HG03039 (cell line): ENCODE data around the gene HAL.
A peak's percentile ranks its signal among the peaks of the same experiment; 100 is the strongest.

Experiments used
- ATAC-seq: cut with Tn5 transposase; IDR thresholded peaks from one replicate; pipeline ENCODE4 v1.9.1; 2021; ENCODE audit warnings: mild to moderate bottlenecking, moderate library complexity; ENCODE audit not compliant: unreplicated experiment

HAL gene, protein sequence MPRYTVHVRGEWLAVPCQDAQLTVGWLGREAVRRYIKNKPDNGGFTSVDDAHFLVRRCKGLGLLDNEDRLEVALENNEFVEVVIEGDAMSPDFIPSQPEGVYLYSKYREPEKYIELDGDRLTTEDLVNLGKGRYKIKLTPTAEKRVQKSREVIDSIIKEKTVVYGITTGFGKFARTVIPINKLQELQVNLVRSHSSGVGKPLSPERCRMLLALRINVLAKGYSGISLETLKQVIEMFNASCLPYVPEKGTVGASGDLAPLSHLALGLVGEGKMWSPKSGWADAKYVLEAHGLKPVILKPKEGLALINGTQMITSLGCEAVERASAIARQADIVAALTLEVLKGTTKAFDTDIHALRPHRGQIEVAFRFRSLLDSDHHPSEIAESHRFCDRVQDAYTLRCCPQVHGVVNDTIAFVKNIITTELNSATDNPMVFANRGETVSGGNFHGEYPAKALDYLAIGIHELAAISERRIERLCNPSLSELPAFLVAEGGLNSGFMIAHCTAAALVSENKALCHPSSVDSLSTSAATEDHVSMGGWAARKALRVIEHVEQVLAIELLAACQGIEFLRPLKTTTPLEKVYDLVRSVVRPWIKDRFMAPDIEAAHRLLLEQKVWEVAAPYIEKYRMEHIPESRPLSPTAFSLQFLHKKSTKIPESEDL

DNA sequence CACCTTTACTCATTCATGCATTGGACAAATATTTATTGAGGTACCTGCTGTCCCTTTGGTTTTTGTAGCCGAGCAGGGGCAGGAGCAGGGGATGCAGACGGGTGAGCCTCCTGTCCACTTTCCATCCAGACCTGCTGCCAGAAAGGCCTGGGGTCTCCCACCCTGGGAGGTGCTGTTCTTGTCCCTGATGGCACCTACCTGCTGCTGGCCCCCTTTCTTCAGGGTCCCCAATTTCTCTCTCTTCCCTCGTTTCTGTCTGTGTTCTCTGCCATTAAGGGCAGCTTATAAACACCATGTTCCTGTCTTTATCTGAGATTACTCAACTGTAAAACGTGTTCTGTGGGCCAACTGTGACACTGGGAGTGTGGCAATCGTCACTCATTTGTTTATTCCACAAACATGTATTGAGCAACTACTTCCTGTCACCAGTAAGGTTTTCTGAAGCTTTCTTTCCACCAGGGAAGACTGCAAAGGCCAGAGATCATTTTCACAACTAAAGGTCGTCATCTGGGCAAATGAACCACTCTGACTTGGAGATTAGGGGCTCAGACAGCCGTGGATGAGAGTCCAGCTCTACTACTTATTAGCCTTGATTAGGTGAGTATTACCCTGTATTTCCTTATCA is at the start of gene HAL:
Gene HAL, minus strand, starts transcription at position 311 of the 625 bp plus-strand sequence. CDS start 434 bp downstream, outside the sequence.
- no peak for ATAC-seq

DNA sequence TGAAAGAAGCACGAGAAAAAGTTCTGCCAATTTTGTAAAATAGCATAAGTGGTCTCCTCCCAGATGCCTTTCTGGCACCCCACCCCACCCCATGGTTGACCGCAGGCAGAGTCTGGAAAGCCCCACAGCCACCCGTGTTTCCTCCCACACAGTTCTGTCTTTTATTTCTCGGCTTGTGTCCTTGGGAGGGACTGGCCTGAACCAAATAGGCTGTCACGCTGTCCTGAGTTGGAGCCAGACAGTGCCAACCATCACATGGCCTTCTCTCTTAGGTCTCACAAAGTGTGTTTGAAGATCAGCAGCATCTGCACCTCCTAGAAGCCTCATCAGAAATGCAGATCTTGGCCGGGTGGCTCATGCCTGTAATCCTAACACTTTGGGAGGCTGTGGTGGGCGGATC is 49.4 kb upstream of the HAL start:
- no peak for ATAC-seq

DNA sequence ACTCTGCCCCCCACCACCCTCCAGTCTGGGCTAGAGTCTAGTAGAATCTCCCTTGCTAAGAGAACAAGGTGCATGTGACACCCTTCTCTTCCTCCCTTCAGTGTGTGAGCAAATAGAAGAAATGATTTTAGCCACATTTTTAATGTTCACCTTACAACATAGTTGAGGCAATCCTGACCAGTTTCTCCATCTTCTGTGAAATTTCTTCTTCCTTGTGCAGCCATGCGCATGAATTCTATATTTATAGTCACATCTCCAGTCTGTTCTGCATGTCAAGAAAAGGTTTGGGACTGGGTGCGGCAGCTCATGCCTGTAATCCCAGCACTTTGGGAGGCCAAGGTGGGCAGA is 48.8 kb upstream of the HAL start:
- no peak for ATAC-seq

DNA sequence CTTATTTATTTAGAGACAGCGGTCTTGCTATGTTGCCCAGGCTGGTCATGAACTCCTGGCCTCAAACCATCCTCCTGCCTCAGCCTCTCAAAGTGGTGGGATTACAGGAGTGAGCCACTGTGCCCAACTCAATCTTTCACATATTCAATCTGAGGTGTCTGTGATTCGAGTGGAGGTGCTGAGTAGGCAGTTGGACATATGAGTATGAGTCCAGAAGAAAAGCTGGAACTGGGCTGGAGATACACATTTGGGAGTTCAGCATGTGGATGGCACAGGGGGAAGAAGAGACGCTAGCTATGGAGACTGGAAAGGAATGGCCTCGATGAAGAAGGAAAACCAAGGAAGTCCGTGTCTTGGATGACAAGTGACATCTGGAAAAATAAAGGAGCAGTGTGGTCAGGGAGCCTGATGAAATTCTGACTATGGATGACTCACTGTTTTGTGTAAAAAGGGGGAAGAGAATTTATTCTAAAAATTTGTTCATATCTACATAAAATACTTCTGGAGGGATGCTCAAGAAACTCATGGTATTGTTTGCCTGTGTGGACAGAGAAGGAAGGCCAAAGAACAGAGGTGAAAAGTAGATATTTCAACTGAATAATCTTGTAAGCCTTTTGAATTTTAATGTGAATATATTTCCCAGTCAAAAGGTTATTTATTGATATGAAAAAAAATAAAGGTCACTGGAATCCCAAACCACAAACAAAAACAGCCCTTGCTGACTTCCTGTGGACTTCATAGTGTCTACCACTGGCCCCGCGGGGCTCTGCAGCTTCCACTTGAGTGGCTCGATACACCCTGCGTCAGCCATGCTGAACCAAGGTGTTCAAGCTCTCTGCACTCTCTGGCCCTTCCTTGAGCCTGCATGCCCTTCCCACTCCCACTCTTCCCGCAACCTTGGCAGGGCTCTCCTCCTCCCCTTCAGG is 48.1 kb upstream of the HAL start:
- ATAC-seq = no peak

DNA sequence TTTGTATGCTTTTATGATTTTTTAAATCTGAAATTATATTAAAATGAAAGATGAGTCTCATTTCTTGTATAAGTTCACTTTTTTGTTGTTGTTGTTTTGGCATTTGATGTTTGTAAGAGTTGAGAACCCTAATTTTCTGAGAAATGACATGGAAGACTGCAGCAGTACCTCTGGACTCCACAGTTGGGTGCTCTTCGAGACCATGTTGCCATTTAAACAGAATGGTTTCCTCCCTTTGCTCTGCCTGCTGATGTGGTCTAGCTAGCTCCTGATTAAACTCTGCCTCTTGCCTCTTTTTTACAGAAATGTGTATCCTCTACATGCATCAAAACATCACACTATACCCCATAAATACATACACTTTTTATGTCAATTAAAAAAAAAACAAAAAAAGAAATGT is 45.0 kb upstream of the HAL start:
- no peak for ATAC-seq

DNA sequence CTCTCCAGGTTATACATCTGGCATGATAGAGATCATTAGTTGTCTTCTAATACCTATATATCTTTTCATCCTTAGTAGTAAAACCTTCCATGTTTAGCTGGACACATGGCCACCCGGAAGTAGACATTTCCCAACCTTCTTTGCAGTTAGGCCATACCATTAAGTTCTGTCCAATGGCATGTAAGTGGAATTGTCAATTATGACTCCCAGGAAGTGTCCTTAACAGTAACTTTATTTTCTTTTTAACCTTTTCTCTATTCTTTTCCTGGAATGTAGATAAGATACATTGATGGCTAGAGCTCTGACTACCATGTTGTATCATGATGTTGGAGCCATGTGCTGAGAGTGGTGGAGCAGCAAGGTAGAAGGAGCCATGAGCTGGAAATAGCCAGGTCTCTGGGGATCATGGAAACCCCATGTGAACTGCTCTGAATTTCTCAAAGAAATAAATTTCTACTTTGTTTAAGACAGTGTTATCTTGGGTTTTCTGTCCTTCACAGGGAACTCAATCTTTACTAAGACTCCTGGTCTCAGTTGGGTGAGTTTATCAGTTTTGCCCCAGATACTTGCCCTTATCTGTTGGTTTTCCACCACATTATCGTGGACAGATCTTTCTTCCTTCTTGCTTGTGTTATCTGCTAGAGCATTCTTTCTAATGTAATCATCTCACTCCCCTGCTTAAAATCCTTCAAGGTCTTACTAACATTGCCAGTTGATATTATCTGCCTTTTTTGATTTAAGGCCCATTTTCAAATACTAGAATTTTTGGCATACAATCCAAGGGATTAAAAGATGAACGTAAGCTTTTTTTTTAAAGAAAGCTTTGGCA is 44.4 kb upstream of the HAL start:
- ATAC-seq = no peak

DNA sequence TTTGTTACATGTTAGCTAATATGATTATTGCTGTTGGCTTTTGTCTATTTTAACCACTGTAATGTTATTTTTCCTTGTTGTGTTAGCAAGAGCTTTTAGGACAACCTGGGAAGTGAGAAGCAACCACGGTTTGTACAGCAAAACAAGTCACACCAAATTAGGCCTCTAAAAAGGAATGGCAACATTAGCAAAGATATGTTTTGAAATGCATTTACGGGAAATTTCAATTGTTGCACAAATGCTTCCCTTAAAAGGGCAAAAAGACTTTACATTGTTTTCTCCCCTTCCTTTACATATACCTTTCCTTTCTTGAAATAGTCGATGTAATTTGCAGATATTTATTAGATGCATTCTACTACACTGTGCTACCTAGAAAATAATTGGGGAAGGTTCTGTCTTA is 43.4 kb upstream of the HAL start:
- no peak for ATAC-seq

DNA sequence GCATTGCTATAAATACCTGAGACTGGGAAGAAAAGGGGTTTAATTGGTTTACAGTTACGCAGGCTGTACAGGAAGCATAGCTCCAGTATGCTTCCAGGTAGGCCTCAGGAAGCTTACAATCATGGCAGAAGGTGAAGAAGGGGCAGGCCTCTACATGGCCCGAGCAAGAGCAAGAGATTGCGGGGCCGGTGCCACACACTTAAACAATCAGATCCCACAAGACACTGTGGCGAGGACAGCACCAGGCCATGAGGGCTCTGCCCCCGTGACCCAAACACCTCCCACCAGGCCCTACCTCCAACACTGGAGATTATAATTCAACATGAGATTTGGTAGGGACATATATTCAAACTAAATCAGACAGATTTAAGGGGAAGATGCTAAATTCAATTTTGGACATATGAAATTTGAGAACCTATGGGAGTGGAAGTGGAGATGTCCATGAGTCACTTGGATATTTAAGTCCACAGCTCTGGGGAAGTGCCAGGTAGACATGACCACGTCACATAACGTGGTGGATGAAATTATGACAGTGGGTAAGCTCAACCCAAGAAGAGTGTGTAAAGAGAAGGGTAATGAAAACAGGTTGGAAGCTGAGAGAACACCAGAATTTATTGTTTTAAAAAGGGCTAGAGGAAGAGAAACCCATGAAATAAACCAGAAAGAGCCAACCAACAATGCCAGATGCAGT is 40.8 kb upstream of the HAL start:
- no peak for ATAC-seq

DNA sequence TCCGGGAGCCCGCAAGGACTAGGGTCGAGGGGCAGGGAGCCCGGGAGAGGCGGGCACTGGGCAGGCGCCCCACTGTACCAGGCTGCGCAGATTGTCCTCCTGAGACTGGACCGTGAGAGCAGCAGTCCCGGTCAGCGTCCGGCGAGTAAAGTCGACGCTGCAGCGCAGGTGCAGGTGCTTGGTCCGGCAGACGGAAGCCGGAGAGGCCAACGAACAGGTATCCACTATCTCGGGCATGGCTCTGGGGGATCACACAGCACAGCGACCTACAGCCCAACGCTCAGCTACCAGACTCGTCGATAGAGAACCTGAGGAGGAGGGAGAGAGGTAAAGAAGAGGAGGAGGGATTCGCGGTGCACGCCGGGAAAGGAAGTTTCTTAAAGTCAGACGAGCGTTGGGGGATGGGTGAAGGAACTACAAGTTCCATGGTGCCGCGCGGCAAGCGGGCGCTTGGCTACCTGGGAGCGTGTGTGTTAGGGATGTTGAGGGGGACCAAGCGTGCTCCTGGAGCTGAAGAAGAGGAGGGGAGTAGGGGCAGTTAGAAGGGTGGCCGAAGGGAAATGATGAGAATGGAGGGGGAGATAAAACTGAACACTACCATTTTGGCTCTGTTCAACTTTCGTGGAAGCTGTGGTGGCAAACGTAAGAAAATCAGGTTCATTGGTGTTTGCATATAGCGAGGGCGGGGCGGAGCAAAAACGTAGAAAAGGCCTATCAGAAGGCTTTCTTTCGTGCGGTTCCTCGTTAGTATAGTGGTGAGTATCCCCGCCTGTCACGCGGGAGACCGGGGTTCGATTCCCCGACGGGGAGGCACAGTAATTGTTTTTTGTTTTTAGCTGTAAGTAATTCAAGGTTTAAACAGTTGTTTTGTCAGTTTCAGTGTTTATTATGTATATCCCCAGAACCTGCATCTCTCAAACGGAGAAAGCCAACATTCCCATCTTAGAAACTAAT is 39.4 kb upstream of the HAL start, which contains the start of gene LTA4H:
Gene LTA4H, minus strand, starts transcription at position 305 of the 954 bp plus-strand sequence. Its CDS starts 68 bp downstream, at position 237.
- peak; percentile 88 for ATAC-seq

DNA sequence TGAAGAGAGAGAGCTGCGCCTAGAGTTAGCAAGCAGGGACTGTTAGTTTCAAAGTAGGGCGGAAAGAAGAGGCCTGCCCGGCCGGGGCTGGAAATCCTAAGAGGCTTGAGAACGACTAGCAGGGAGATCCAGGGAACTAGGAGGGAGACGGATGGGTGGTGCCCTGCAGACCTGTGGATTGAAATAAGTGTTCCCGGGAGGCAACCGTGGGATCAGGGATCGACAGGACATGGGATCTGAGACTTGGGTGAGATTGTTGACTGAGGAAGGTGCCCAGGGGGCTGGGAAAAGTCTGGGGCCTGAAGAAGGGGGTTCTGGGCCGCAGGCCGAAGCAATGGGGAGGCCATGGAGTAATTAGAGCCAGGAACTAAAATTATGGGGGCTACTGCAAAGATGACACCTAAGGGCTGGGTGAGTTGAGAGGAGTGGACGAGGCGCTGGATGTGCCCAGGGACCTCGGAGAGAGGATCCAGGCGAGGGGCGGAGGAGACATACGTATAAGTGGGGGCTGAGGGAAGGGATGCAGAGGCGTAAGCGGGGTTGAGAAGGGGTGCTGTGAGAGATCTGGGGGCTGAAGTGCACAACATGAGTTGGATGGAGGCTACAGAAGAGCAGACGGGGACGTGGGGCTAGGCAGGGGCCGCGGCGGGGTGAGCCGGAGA is 38.6 kb upstream of the HAL start:
- ATAC-seq = no peak

DNA sequence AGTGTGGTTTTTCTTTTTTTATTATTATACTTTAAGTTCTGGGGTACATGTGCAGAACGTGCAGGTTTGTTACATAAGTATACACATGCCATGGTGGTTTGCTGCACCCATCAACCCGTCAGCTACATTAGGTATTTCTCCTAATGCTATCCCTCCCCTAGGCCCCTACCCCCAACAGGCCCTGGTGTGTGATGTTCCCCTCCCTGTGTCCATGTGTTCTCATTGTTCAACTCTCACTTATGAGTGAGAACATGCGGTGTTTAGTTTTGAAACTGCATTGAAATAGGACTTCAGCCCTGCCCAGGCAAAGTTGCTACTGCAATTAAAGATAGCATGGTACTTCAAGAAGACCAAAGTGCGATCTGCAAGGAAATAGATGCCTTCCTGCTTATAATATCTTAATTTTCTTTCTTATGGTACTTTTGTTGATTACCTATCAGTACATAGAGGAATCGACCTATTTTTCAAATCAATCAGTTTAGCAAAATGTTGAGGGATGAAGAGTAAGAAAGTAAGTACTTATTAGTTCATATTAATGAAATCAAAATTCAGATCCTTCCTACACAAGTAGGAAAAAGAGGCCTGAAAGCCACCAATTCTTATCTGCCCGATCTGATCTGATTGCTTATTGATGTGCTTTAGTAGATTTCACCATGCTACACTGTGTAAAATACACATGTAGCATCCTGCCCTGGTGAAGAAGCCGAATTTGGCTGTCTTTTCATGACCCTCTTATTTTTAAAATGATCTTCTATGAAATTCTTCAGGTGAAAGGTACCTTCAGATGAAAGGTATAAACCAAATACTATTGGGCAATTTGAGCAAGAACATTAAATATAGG is 37.6 kb upstream of the HAL start:
- no peak for ATAC-seq

DNA sequence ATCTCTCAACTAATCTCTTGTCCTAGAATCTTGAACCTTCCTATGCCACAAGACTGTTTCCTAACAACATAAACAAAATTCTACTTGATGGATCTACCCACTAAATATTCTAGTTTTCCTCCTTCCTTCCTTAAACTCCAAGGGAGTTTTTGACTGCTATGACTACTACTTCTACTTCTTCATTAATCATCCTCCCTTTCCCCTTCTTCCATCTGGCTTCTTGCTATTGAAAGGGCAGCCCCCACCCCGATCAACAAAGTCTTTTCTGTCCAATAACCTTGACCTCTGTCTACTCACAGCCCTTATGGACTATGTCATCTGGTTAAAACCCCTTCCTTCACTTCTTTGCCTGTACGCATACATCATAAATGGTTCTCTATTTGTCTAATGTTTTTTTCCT is 33.7 kb upstream of the HAL start:
- ATAC-seq = no peak

DNA sequence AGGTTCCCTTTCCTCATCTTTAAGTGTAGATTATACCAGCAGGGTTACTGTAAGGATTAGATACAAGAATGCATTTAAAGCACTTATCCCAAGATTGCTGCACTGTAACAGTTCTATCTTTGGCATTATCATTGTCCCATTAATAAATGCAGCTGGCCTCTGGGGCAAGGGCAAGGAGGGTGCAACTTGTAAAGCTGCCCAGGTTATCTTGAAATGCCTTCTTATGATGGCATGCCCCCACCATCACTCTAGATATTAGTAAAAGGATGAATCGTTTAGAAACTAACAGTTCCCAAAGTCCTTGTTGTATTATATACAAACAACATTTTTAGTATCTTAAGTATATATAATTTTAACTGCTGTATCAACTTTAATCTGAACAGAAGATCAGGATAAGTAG is 32.4 kb upstream of the HAL start:
- ATAC-seq = no peak

DNA sequence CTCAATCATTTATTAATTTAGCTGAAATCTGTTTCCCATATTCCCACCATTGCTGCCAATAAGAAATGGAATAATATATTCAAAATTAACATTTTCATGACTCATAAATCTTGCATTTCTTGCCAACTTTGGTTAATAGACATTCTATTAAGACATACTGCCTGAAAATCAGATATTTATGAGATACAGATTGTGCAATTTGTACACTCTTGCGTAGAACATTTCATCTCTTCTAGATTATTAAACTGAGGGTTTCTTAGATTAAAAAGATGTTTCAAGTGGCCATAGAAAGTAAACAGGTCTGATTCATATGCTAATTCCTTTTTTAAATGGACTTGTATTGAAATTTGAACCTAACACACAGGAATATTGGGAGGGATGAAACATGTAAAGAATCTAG is 30.2 kb upstream of the HAL start:
- ATAC-seq = no peak

DNA sequence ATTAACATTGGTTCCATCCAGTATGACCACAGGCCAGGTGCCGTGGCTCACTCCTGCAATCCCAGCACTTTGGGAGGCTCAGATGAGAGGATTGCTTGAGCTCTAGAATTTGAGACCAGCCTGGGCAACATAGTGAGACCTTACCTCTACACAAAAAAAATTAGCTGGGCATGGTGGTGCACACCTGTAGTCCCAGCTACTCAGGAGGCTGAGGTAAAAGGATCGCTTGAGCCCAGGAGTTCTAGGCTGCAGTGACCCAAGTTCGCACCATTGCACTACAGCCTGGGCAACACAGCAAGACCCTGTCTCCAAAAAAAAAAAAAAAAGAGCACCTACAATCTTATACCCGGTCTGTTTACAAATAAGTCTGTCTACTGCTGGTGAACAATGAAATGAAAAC is 29.4 kb upstream of the HAL start:
- no peak for ATAC-seq

DNA sequence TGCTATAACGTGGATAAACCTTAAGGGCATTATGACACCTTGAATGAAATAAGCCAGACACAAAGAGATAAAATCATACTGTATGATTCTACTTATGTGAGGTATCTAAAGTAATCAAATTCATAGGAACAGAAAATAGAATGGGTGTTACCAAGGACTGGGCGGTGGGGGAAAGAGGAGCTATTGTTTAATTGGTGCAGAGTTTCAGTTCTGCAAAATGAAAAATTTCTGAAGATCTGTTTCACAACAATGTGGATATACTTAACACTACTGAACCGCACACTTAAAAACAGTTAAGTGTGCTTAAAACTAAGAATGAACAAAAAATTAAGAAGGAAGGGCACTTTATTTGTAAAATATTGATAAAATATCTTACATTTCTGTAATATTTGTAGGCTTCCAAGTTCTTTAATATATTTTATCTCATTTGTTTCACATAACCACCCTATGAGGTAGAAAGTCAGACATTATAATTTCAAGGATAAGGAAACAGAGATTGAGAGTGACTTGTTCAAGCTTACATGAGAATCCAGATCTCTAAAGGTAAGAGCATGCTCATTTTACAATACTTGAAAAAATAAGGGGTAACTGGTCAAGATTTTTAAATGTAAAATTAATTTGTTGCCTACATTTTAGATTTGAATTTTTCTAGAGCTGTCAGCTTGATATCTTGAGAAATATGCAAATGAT is 24.3 kb upstream of the HAL start:
- peak; percentile 90 for ATAC-seq
